Panc1 (cell line): Measurements from ENCODE around the gene ABCC10.

Experiments used
- POLR2AphosphoS5 ChIP-seq: IDR thresholded peaks from 2 replicates; pipeline ENCODE4 v1.6.1; 2012; ENCODE audit warnings: mild to moderate bottlenecking, low read depth, low read length, moderate library complexity
- REST ChIP-seq, 2 experiments: IDR thresholded peaks; 2 replicates each; pipeline ENCODE4 v1.6.1; 2011 to 2012; ENCODE audit warnings: low read depth in 2 of 2, control low read depth in 1 of 2, low read length in 1 of 2, mild to moderate bottlenecking in 1 of 2, moderate library complexity in 1 of 2; ENCODE audit not compliant: insufficient read depth in 1 of 2
- SIN3A ChIP-seq: IDR thresholded peaks from 2 replicates; pipeline ENCODE4 v1.6.1; 2012; ENCODE audit warnings: low read depth, mild to moderate bottlenecking, low read length, moderate library complexity, borderline replicate concordance; ENCODE audit not compliant: insufficient read depth

- no peak for TF ChIP-seq SIN3A
- no peak for TF ChIP-seq POLR2AphosphoS5
- no peak for TF ChIP-seq REST (IDR thresholded peaks at IDR 0.05; ENCODE audit: insufficient read depth in 1 of 2, low read depth in 2 of 2, low read length in 1 of 2)
These were observed 800 bp downstream of the ABCC10 start for GRCh38 chr6:43428112-43428570.
